DOHH2 (cell line): ENCODE data around the gene GSG1L2.

Experiments used
- H3F3A ChIP-seq: fragments of 200-600 bp; sonication (generic), shearing (Covaris generic); 2 replicates; pipeline ENCODE4 v1.6.0; 2016; ENCODE audit warnings: antibody characterized with exemption, mild to moderate bottlenecking; ENCODE audit not compliant: control insufficient read depth, insufficient read depth
- H3K27ac ChIP-seq: fragments of 200-600 bp; sonication (generic); 2 replicates; pipeline ENCODE4 v1.5.1; 2014; ENCODE audit warnings: low read depth, mild to moderate bottlenecking, low read length, moderate library complexity
- H3K27me3 ChIP-seq: fragments of 200-600 bp; sonication (generic); 2 replicates; pipeline ENCODE4 v1.6.1; 2014; ENCODE audit warnings: mild to moderate bottlenecking, low read length, mixed read lengths; ENCODE audit not compliant: control insufficient read depth
- H3K36me3 ChIP-seq: fragments of 200-600 bp; sonication (generic); 2 replicates; pipeline ENCODE4 v1.6.1; 2014; ENCODE audit warnings: mild to moderate bottlenecking, low read length, moderate library complexity, mixed read lengths; ENCODE audit not compliant: control insufficient read depth
- H3K4me1 ChIP-seq: fragments of 200-600 bp; sonication (generic); 2 replicates; pipeline ENCODE4 v1.6.1; 2014; ENCODE audit warnings: mild to moderate bottlenecking, low read length, mixed read lengths; ENCODE audit not compliant: control insufficient read depth
- H3K4me2 ChIP-seq: fragments of 200-600 bp; sonication (generic); 2 replicates; pipeline ENCODE4 v1.6.0; 2014; ENCODE audit warnings: mild to moderate bottlenecking, low read length, moderate library complexity
- H3K4me3 ChIP-seq: fragments of 200-600 bp; sonication (generic); 2 replicates; pipeline ENCODE4 v1.5.1; 2014; ENCODE audit warnings: mild to moderate bottlenecking, low read length, mixed read lengths
- H3K79me2 ChIP-seq: fragments of 200-600 bp; sonication (generic); 2 replicates; pipeline ENCODE4 v1.6.1; 2014; ENCODE audit warnings: mild to moderate bottlenecking, low read length, mixed read lengths; ENCODE audit not compliant: control insufficient read depth
- H3K9me2 ChIP-seq: fragments of 200-600 bp; sonication (generic); replicated peaks from 2 replicates; pipeline ENCODE4 v1.6.1; 2014; ENCODE audit warnings: mild to moderate bottlenecking, low read length, mixed read lengths; ENCODE audit not compliant: control insufficient read depth
- H3K9me3 ChIP-seq: fragments of 200-600 bp; sonication (generic); 2 replicates; pipeline ENCODE4 v1.6.1; 2014; ENCODE audit warnings: antibody characterized with exemption, low read length, mixed read lengths; ENCODE audit not compliant: control insufficient read depth, insufficient read depth
- H4K20me1 ChIP-seq: fragments of 200-600 bp; sonication (generic); 2 replicates; pipeline ENCODE4 v1.6.0; 2014; ENCODE audit warnings: low read depth, mild to moderate bottlenecking, antibody characterized with exemption, low read length, moderate library complexity; ENCODE audit not compliant: control insufficient read depth, insufficient read depth
- CTCF ChIP-seq: fragments of 200-600 bp; sonication (generic); IDR thresholded peaks from one replicate; pipeline ENCODE4 v1.5.1; 2014; ENCODE audit warnings: antibody characterized with exemption, mild to moderate bottlenecking, low read depth, low read length; ENCODE audit not compliant: poor library complexity, severe bottlenecking
- EZH2phosphoT487 ChIP-seq: fragments of 200-600 bp; sonication (generic); IDR thresholded peaks from 2 replicates; pipeline ENCODE4 v1.6.1; 2017; ENCODE audit warnings: borderline replicate concordance, mild to moderate bottlenecking, antibody characterized with exemption, low read length, moderate library complexity, mixed read lengths

GSG1L2 gene

GRCh38 chr17:9809409-9809808, 12.5 kb downstream of the GSG1L2 start:
- no peak for TF ChIP-seq CTCF
- no peak for TF ChIP-seq EZH2phosphoT487
- no peak overlapping the region for H3K27ac ChIP-seq
- no peaks in the 10 kb centered on the region for H3K9me2 ChIP-seq
- H3K9me3 ChIP-seq = no peaks in the 10 kb centered on the region
- H3F3A ChIP-seq = no peaks in the 10 kb centered on the region
- no peak overlapping the region for H3K4me3 ChIP-seq
- H4K20me1 ChIP-seq = no peaks in the 10 kb centered on the region
- no peaks in the 10 kb centered on the region for H3K79me2 ChIP-seq
- H3K4me1 ChIP-seq = no peaks in the 10 kb centered on the region
- H3K27me3 ChIP-seq = no peaks in the 10 kb centered on the region
- no peak overlapping the region for H3K4me2 ChIP-seq
- no peaks in the 10 kb centered on the region for H3K36me3 ChIP-seq

GRCh38 chr17:9806699-9807098, 15.2 kb downstream of the GSG1L2 start:
- H3K9me3 ChIP-seq = no peaks in the 10 kb centered on the region
- H3K4me1 ChIP-seq = no peaks in the 10 kb centered on the region
- no peaks in the 10 kb centered on the region for H3K79me2 ChIP-seq
- H3F3A ChIP-seq = no peaks in the 10 kb centered on the region
- no peak overlapping the region for H3K4me2 ChIP-seq
- no peak overlapping the region for H3K4me3 ChIP-seq
- no peaks in the 10 kb centered on the region for H3K36me3 ChIP-seq
- H3K27me3 ChIP-seq = no peaks in the 10 kb centered on the region
- H4K20me1 ChIP-seq = no peaks in the 10 kb centered on the region
- no peak overlapping the region for H3K27ac ChIP-seq
- TF ChIP-seq CTCF (no peak), EZH2phosphoT487 (no peak)
- H3K9me2 ChIP-seq = no peaks in the 10 kb centered on the region

GRCh38 chr17:9805769-9806168, 16.1 kb downstream of the GSG1L2 start:
- Histone ChIP-seq H3K4me2 (no peak overlapping the region), H3K27ac (no peak overlapping the region), H3K4me3 (no peak overlapping the region), H3K27me3 (no peaks in the 10 kb centered on the region), H3K4me1 (no peaks in the 10 kb centered on the region), H4K20me1 (no peaks in the 10 kb centered on the region), H3K79me2 (no peaks in the 10 kb centered on the region), H3F3A (no peaks in the 10 kb centered on the region), H3K9me3 (no peaks in the 10 kb centered on the region), H3K36me3 (no peaks in the 10 kb centered on the region), H3K9me2 (no peaks in the 10 kb centered on the region)
- no peak for TF ChIP-seq EZH2phosphoT487
- TF ChIP-seq CTCF = no peak

GRCh38 chr17:9802697-9803096, 19.2 kb downstream of the GSG1L2 start:
- H3K4me2 ChIP-seq = no peak overlapping the region
- no peaks in the 10 kb centered on the region for H3K36me3 ChIP-seq
- H3K27me3 ChIP-seq = no peaks in the 10 kb centered on the region
- H4K20me1 ChIP-seq = no peaks in the 10 kb centered on the region
- no peaks in the 10 kb centered on the region for H3K9me3 ChIP-seq
- TF ChIP-seq CTCF = no peak
- no peak for TF ChIP-seq EZH2phosphoT487
- no peaks in the 10 kb centered on the region for H3K9me2 ChIP-seq
- H3K27ac ChIP-seq = no peak overlapping the region
- H3F3A ChIP-seq = no peaks in the 10 kb centered on the region
- no peaks in the 10 kb centered on the region for H3K79me2 ChIP-seq
- H3K4me1 ChIP-seq = no peaks in the 10 kb centered on the region
- H3K4me3 ChIP-seq = no peak overlapping the region
